D721Med (cell line): Measurements from ENCODE around the gene PRAMEF12.

ENCODE experiments used
- DNase-seq: peaks from one replicate; pipeline ENCODE4 v3.0.0; 2011; ENCODE audit warnings: low spot score; ENCODE audit not compliant: insufficient read length
- FAIRE-seq: peaks from 2 replicates; lab custom pipeline; 2011; peaks lifted over from hg19 to GRCh38; lab: Jason Lieb, UNC
- TF ChIP-seq, protein P1 (sequence below): IDR thresholded peaks from 2 replicates; pipeline ENCODE4 v1.5.1; 2012; ENCODE audit warnings: mild to moderate bottlenecking, control low read depth; ENCODE audit not compliant: insufficient read depth; ENCODE audit errors: missing control alignments

PRAMEF12 gene

GRCh38 chr1:12769976-12770505, 3.5 kb upstream of the PRAMEF12 start:
- TF ChIP-seq, protein P1, sequence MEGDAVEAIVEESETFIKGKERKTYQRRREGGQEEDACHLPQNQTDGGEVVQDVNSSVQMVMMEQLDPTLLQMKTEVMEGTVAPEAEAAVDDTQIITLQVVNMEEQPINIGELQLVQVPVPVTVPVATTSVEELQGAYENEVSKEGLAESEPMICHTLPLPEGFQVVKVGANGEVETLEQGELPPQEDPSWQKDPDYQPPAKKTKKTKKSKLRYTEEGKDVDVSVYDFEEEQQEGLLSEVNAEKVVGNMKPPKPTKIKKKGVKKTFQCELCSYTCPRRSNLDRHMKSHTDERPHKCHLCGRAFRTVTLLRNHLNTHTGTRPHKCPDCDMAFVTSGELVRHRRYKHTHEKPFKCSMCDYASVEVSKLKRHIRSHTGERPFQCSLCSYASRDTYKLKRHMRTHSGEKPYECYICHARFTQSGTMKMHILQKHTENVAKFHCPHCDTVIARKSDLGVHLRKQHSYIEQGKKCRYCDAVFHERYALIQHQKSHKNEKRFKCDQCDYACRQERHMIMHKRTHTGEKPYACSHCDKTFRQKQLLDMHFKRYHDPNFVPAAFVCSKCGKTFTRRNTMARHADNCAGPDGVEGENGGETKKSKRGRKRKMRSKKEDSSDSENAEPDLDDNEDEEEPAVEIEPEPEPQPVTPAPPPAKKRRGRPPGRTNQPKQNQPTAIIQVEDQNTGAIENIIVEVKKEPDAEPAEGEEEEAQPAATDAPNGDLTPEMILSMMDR: no peak
- FAIRE-seq: no peak
- no peak for DNase-seq

DNA sequence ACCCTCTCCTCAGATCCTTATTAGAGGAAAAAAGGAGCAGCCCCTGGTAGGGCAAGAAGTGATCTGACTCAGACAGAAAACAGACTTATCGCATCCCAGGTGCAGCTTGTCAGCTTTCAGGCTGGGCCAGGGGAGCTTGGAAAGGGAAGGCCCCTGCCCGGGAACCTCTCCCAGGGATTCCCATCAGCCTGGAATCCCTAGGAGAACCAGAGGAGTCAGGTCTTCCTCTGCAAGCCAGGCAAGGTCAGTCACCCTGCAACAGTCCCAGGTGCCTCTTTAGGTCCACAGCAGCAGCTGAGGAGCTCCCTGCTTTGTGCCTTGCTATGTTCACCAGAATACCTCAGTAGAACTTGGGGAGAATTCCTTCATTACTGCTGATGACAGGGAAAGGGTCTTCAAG, 2.9 kb upstream of the PRAMEF12 start:
- FAIRE-seq: no peak
- TF ChIP-seq, protein P1: no peak
- no peak for DNase-seq

GRCh38 chr1:12771186-12771585, 2.4 kb upstream of the PRAMEF12 start:
- TF ChIP-seq, protein P1: no peak
- no peak for FAIRE-seq
- no peak for DNase-seq

- FAIRE-seq (no peak), DNase-seq (no peak)
- TF ChIP-seq, protein P1: no peak
These were observed 1.0 kb upstream of the PRAMEF12 start for GRCh38 chr1:12772520-12772919.

DNA sequence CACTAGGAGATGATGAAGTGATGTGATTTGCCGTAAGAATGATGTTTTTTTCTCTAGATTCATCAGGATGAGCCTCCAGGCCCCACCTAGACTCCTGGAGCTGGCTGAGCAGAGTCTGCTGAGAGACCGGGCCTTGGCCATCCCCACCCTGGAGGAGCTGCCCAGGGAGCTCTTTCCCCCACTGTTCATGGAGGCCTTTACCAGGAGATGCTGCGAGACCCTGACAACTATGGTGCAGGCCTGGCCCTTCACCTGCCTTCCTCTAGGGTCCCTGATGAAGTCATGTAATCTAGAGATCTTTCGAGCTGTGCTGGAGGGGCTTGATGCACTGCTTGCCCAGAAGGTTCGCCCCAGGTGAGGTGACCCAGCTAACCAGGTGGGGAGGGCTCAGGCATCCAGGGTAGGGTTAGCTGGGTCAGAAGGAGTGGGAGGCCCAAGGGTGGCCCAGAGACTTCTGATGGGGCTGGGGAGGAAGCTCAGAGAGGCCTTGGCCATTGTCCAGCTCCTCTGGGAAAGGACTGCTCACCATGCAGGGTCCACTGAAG, 1.3 kb downstream of the PRAMEF12 start:
- no peak for FAIRE-seq
- TF ChIP-seq, protein P1: no peak
- DNase-seq: no peak

DNA sequence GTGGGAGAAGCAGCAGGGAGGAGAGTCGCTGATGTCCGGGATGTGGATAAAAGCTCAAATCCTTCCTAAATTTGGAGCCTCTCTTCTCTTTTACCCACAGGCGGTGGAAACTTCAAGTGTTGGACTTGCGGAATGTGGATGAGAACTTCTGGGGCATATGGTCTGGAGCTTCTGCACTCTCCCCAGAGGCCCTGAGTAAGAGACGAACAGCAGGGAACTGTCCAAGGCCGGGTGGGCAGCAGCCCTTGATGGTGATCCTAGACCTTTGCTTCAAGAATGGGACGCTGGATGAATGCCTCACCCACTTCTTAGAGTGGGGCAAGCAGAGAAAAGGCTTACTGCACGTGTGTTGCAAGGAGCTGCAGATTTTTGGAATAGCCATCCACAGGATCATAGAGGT, 1.9 kb downstream of the PRAMEF12 start:
- TF ChIP-seq, protein P1: no peak
- FAIRE-seq: no peak
- DNase-seq: no peak

GRCh38 chr1:12776801-12777557, 3.4 kb downstream of the PRAMEF12 start:
- FAIRE-seq: no peak
- TF ChIP-seq, protein P1: no peak
- DNase-seq: no peak
